ENCODE results near the gene LMAN1L. TPM values are rescaled to one million over a fixed set of nuclear protein-coding genes. Genes with fewer than 3 reads are reported as not detected.

LMAN1L gene
- polyA plus RNA-seq, 1 donor (not counting 4 experiments of a cell fraction or from before 2014, with no cell fraction given): not detected

GRCh38 chr15:74791667-74792066 is 21.0 kb upstream of the LMAN1L start:
- H3K36me3 ChIP-seq (ENCODE audit: control insufficient read depth in 2 of 2, extremely low read depth in 1 of 2, insufficient read depth in 2 of 2, low read length in 2 of 2): peaks cover 1 to 5% of the 10 kb centered on the region in 2 experiments
- TF ChIP-seq EZH2 (IDR thresholded peaks at IDR 0.05; ENCODE audit: low read length): no peak
- no peak for TF ChIP-seq CTCF (optimal IDR thresholded peaks at IDR 0.05 in 1 of 3, IDR thresholded peaks at IDR 0.05 in 1 of 3, conservative IDR thresholded peaks at IDR 0.05 in 1 of 3; ENCODE audit: extremely low read depth in 1 of 3, insufficient read depth in 2 of 3, low read length in 3 of 3)
- no peak overlapping the region for H3K4me3 ChIP-seq (ENCODE audit: control insufficient read depth in 2 of 3, extremely low read depth in 1 of 3, insufficient read depth in 2 of 3, low read depth in 1 of 3, low read length in 3 of 3)
- H3K27me3 ChIP-seq (ENCODE audit: control insufficient read depth, extremely low read depth, insufficient read depth, low read length): no peaks in the 10 kb centered on the region
- no peak overlapping the region for H3K4me2 ChIP-seq (ENCODE audit: control insufficient read depth, extremely low read depth, insufficient read depth, low read depth, low read length)
- no peak for FAIRE-seq
- peaks cover 61% of the 10 kb centered on the region for H3K4me1 ChIP-seq (ENCODE audit: control insufficient read depth, extremely low read depth, insufficient read depth, low read length)
- H3K9ac ChIP-seq (ENCODE audit: control insufficient read depth, extremely low read depth, insufficient read depth, low read length): no peak overlapping the region
- no peak for DNase-seq (ENCODE audit: low read depth, low spot score)
- H2AFZ ChIP-seq (ENCODE audit: control insufficient read depth, low read length): no peak overlapping the region
- dilution Hi-C loops (cut with MboI; ENCODE audit: extremely low pct_ligation_motif_present, low sequenced_read_pairs): no loop called here
- peaks cover 81% of the 10 kb centered on the region for H3K79me2 ChIP-seq (ENCODE audit: control insufficient read depth, insufficient read depth, low read length)
- H4K20me1 ChIP-seq (ENCODE audit: control insufficient read depth, extremely low read depth, insufficient read depth, low read length): peaks cover 39% of the 10 kb centered on the region
- H3K9me3 ChIP-seq (ENCODE audit: control insufficient read depth, low read depth, low read length): no peaks in the 10 kb centered on the region
- peaks cover 21% of the 10 kb centered on the region for H3K9me1 ChIP-seq (ENCODE audit: control insufficient read depth, extremely low read depth, insufficient read depth, low read length)
- H3K27ac ChIP-seq (ENCODE audit: control insufficient read depth, insufficient read depth, low read length): no peak overlapping the region

GRCh38 chr15:74792227-74793016 is 20.2 kb upstream of the LMAN1L start:
- Histone ChIP-seq H3K27ac (ENCODE audit: control insufficient read depth, insufficient read depth, low read length) (no peak overlapping the region), H3K9ac (ENCODE audit: control insufficient read depth, extremely low read depth, insufficient read depth, low read length) (no peak overlapping the region), H3K79me2 (ENCODE audit: control insufficient read depth, insufficient read depth, low read length) (peaks cover 80% of the 10 kb centered on the region), H3K4me2 (ENCODE audit: control insufficient read depth, extremely low read depth, insufficient read depth, low read depth, low read length) (no peak overlapping the region), H3K36me3 (ENCODE audit: control insufficient read depth in 2 of 2, extremely low read depth in 1 of 2, insufficient read depth in 2 of 2, low read length in 2 of 2) (peaks cover 1 to 5% of the 10 kb centered on the region in 2 experiments), H4K20me1 (ENCODE audit: control insufficient read depth, extremely low read depth, insufficient read depth, low read length) (peaks cover 37% of the 10 kb centered on the region), H3K9me1 (ENCODE audit: control insufficient read depth, extremely low read depth, insufficient read depth, low read length) (peaks cover 15% of the 10 kb centered on the region), H3K4me1 (ENCODE audit: control insufficient read depth, extremely low read depth, insufficient read depth, low read length) (peaks cover 54% of the 10 kb centered on the region), H3K9me3 (ENCODE audit: control insufficient read depth, low read depth, low read length) (no peaks in the 10 kb centered on the region), H3K27me3 (ENCODE audit: control insufficient read depth, extremely low read depth, insufficient read depth, low read length) (no peaks in the 10 kb centered on the region), H2AFZ (ENCODE audit: control insufficient read depth, low read length) (no peak overlapping the region), H3K4me3 (ENCODE audit: control insufficient read depth in 2 of 3, extremely low read depth in 1 of 3, insufficient read depth in 2 of 3, low read depth in 1 of 3, low read length in 3 of 3) (no peak overlapping the region)
- no peak for FAIRE-seq
- TF ChIP-seq EZH2 (IDR thresholded peaks at IDR 0.05; ENCODE audit: low read length) (no peak), CTCF (optimal IDR thresholded peaks at IDR 0.05 in 1 of 3, IDR thresholded peaks at IDR 0.05 in 1 of 3, conservative IDR thresholded peaks at IDR 0.05 in 1 of 3; ENCODE audit: extremely low read depth in 1 of 3, insufficient read depth in 2 of 3, low read length in 3 of 3) (no peak)
- no peak for DNase-seq (ENCODE audit: low read depth, low spot score)
- dilution Hi-C loops (cut with MboI; ENCODE audit: extremely low pct_ligation_motif_present, low sequenced_read_pairs): no loop called here
